Subcutaneous adipose tissue (tissue), 4 donors: Measurements from ENCODE around the gene STRIP2. TPM values are rescaled to one million over a fixed set of nuclear protein-coding genes. Genes with fewer than 3 reads are reported as not detected.

Source experiments
- CTCF ChIP-seq: fragments of 450-650 bp; IDR thresholded peaks from one replicate; pipeline ENCODE4 v1.5.1; 2016; ENCODE audit warnings: low read depth, mild to moderate bottlenecking, control low read depth, antibody characterized with exemption, moderate library complexity
- total RNA-seq, 4 donors: library from RNA; depleted of rRNA; stranded (reverse); fragments of >200 nt; gene quantifications; one replicate each; pipeline ENCODE4 v1.1.0, GENCODE V29; 2016

STRIP2 gene
- total RNA-seq, 4 donors from 2014 or later = 0.22 to 0.68 (median 0.45) TPM

GRCh38 chr7:129401967-129402860, 32.0 kb upstream of the STRIP2 start:
- no peak for TF ChIP-seq CTCF

- no peak for TF ChIP-seq CTCF
Measured at GRCh38 chr7:129405527-129405926, 28.7 kb upstream of the STRIP2 start.

- no peak for TF ChIP-seq CTCF
Measured at GRCh38 chr7:129412501-129412900, 21.7 kb upstream of the STRIP2 start.

- no peak for TF ChIP-seq CTCF
Measured at GRCh38 chr7:129417073-129417472, 17.2 kb upstream of the STRIP2 start.

- TF ChIP-seq CTCF = no peak
Measured at GRCh38 chr7:129421717-129422250, 12.4 kb upstream of the STRIP2 start.

GRCh38 chr7:129422727-129423126, 11.5 kb upstream of the STRIP2 start:
- no peak for TF ChIP-seq CTCF

GRCh38 chr7:129423700-129424410, 10.4 kb upstream of the STRIP2 start:
- no peak for TF ChIP-seq CTCF
